ENCODE results near the gene TEX12. TPM values are rescaled to one million over a fixed set of nuclear protein-coding genes. Genes with fewer than 3 reads are reported as not detected.
A peak's percentile ranks its signal among the peaks of the same experiment; 100 is the strongest.

TEX12 gene
- total RNA-seq, 2 experiments from 2014 or later: 0.25 to 0.26 TPM

- H3K4me1 Mint-ChIP-seq: peaks cover 1% of the 10 kb centered on the region
- H3K36me3 Mint-ChIP-seq: no peaks in the 10 kb centered on the region
- H3K9me3 Mint-ChIP-seq: no peaks in the 10 kb centered on the region
- no peak overlapping the region for H3K4me3 Mint-ChIP-seq
- H3K27me3 Mint-ChIP-seq: no peaks in the 10 kb centered on the region
- no peak for DNase-seq
- H3K27ac Mint-ChIP-seq: no peak overlapping the region
Measured at GRCh38 chr11:112216561-112217105, 49.5 kb downstream of the TEX12 start.

GRCh38 chr11:112219476-112220232 lies 52.5 kb downstream of the TEX12 start:
- H3K27ac Mint-ChIP-seq: no peak overlapping the region
- H3K9me3 Mint-ChIP-seq: no peaks in the 10 kb centered on the region
- no peaks in the 10 kb centered on the region for H3K27me3 Mint-ChIP-seq
- peak; percentile 14 for DNase-seq
- H3K36me3 Mint-ChIP-seq: no peaks in the 10 kb centered on the region
- H3K4me1 Mint-ChIP-seq: no peaks in the 10 kb centered on the region
- no peak overlapping the region for H3K4me3 Mint-ChIP-seq

GRCh38 chr11:112221274-112221835 lies 54.2 kb downstream of the TEX12 start:
- no peak overlapping the region for H3K27ac Mint-ChIP-seq
- no peak for DNase-seq
- no peak overlapping the region for H3K4me3 Mint-ChIP-seq
- no peaks in the 10 kb centered on the region for H3K36me3 Mint-ChIP-seq
- no peaks in the 10 kb centered on the region for H3K27me3 Mint-ChIP-seq
- no peaks in the 10 kb centered on the region for H3K4me1 Mint-ChIP-seq
- no peaks in the 10 kb centered on the region for H3K9me3 Mint-ChIP-seq

Other genes starting within 250 kb of the TEX12 start
- gene C11orf52, start 248.5 kb upstream of the TEX12 start, total RNA-seq: not detected
- 1 to 10 TPM; 5.6 to 7.3 TPM for gene DIXDC1, start 230.0 kb upstream of the TEX12 start, total RNA-seq
- gene DLAT, start 142.0 kb upstream of the TEX12 start, total RNA-seq: 10 to 100 TPM; 71.7 to 76.2 TPM
- gene PIH1D2, start 93.4 kb upstream of the TEX12 start, total RNA-seq: under 1 TPM; 0.32 to 0.82 TPM
- 10 to 100 TPM; 28.5 to 31.7 TPM for gene NKAPD1, start 93.1 kb upstream of the TEX12 start, total RNA-seq
- gene TIMM8B, start 80.6 kb upstream of the TEX12 start, total RNA-seq: 10 to 100 TPM; 75.5 to 80.0 TPM
- 100 to 1,000 TPM; 118 to 128 TPM for gene SDHD, start 80.5 kb upstream of the TEX12 start, total RNA-seq
- under 1 TPM in 1 of 2 experiments, not detected in 1; 0.14 TPM for gene IL18, start 3.3 kb upstream of the TEX12 start, total RNA-seq
- gene BCO2, start 8.1 kb downstream of the TEX12 start, total RNA-seq: under 1 TPM; 0.40 to 0.41 TPM
- gene PTS, start 59.1 kb downstream of the TEX12 start, total RNA-seq: 10 to 100 TPM; 28.9 to 31.0 TPM
- not detected for gene PLET1, start 93.5 kb downstream of the TEX12 start, total RNA-seq